Neural progenitor cell (in vitro differentiated cells): ENCODE data around the gene WLS.

Experiments used
- CTCF ChIP-seq: fragments of 200-600 bp; sonication (generic); IDR thresholded peaks from 2 replicates; pipeline ENCODE4 v1.5.1; 2017; ENCODE audit warnings: antibody characterized with exemption, mild to moderate bottlenecking
- EZH2 ChIP-seq: fragments of 200-600 bp; sonication (generic); IDR thresholded peaks from 2 replicates; pipeline ENCODE4 v1.6.1; 2017; ENCODE audit warnings: antibody characterized with exemption, mild to moderate bottlenecking, moderate library complexity
- EZH2phosphoT487 ChIP-seq: fragments of 200-600 bp; sonication (generic); IDR thresholded peaks from 2 replicates; pipeline ENCODE4 v1.6.1; 2017; ENCODE audit warnings: antibody characterized with exemption

- TF ChIP-seq CTCF (no peak), EZH2phosphoT487 (no peak), EZH2 (no peak)
Observed at GRCh38 chr1:68142461-68142860, 89.9 kb downstream of the WLS start.
